ENCODE measurements around the gene SPPL3.
"Not testable (repeated sequence)": the region's sequence is repeated elsewhere in the genome, so short reads cannot be mapped to it uniquely, and the experiment has no call there.

SPPL3 gene

DNA sequence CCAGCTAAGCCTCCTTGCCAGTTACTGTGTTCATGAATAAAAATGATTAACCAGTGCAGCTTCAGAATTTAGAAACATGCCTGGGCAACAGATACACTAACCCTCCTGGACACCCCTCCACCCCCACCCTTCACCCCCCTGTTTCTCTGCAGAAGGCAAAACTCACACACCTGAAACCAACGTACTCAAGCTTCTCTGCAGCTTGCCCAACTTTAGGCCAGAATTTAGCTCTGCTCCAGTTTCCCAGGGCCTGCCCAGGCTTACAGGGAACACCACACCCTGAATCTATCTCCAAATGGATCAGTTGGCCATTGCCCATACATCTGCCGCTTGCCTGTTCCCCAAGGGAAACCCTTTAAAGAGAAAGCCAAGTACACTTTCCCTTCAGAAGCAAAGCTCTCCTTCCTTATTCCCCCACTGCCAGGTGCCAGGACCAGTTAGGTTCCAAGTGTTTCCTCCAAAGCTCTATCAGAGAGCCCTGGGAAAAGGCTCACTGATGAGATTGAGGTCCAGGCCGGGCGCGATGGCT lies 1.8 kb upstream of the SPPL3 start:
- TF ChIP-seq, protein P1, sequence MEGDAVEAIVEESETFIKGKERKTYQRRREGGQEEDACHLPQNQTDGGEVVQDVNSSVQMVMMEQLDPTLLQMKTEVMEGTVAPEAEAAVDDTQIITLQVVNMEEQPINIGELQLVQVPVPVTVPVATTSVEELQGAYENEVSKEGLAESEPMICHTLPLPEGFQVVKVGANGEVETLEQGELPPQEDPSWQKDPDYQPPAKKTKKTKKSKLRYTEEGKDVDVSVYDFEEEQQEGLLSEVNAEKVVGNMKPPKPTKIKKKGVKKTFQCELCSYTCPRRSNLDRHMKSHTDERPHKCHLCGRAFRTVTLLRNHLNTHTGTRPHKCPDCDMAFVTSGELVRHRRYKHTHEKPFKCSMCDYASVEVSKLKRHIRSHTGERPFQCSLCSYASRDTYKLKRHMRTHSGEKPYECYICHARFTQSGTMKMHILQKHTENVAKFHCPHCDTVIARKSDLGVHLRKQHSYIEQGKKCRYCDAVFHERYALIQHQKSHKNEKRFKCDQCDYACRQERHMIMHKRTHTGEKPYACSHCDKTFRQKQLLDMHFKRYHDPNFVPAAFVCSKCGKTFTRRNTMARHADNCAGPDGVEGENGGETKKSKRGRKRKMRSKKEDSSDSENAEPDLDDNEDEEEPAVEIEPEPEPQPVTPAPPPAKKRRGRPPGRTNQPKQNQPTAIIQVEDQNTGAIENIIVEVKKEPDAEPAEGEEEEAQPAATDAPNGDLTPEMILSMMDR (IDR thresholded peaks at IDR 0.05; ENCODE audit: control insufficient read depth, insufficient read depth, low read depth, low read length, missing control alignments): no peak
- no peak overlapping the region for H3K4me3 ChIP-seq (ENCODE audit: control insufficient read depth, low read depth, low read length)
- DNase-seq (ENCODE audit: low read depth): no peak

DNA sequence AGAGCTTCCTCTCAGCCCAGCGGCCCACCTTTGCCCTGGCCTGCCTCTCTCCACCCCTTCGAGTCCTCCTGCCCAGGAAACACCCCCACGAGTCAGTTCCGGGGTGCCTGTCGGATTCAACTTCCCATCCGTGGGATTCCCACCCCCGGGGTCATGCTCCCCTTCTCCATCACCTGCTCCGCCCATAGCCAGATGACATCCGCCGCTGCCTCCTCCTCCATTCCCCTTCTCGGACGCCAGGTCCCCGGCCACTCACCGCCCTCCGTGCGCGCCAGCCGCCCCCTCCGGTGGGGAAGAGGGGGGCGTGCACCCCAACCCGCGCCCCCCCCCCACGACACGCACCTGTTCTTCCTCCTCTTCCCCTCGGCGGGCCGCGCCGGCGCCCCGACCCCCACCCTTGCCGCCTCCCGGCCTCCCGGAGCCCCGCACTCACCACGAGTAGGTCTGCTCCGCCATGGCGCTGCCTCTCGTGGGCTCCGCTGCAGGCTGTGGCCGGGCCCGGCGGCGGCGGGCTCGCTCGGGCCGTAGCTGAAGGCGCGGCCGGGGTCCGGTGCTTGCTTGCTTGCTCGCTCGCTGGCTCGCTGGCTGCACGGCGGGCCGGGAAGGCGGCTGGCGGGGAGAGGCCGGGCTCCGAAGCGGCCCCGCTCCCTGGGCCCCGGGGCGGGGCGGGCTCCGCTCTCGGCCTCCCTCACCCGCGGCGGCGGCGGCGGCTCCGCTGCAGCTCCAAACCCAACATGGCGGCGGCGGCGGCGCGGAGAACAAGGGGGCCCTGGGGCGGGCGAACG lies 554 bp downstream of the SPPL3 start:
- DNase-seq (ENCODE audit: low read depth): no peak
- TF ChIP-seq, protein P1 (IDR thresholded peaks at IDR 0.05; ENCODE audit: control insufficient read depth, insufficient read depth, low read depth, low read length, missing control alignments): no peak
- H3K4me3 ChIP-seq (ENCODE audit: control insufficient read depth, low read depth, low read length): peak overlapping the region; percentile 97

DNA sequence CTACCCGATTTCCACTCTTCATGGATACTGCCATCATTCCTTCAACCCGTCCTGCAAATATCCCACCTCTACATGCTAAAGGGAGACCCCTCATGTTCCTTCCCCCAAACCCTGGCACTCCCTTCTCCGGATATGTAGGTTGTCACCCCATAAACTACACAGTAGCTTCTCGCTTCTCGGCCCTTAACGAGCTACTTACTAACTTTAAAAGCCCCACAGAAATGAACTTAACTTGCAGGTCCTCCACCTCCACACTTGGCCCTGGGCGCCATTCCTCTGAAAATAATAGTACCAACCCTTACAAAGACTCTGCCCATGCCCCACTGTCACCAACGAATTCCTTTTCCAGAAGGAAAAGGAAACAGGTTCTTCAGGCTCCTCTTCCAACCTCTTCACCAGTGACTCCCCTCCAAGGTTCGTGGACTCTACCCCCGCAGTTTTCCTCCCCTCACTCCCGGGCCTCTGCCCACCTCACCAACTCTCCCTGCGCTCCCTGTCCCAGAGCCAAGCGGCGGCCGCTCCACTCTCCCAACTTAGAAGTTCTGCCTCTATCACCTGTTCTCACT lies 1.2 kb downstream of the SPPL3 start:
- no peak for DNase-seq (ENCODE audit: low read depth)
- H3K4me3 ChIP-seq (ENCODE audit: control insufficient read depth, low read depth, low read length): peak overlapping the region; percentile 97
- TF ChIP-seq, protein P1 (IDR thresholded peaks at IDR 0.05; ENCODE audit: control insufficient read depth, insufficient read depth, low read depth, low read length, missing control alignments): no peak

DNA sequence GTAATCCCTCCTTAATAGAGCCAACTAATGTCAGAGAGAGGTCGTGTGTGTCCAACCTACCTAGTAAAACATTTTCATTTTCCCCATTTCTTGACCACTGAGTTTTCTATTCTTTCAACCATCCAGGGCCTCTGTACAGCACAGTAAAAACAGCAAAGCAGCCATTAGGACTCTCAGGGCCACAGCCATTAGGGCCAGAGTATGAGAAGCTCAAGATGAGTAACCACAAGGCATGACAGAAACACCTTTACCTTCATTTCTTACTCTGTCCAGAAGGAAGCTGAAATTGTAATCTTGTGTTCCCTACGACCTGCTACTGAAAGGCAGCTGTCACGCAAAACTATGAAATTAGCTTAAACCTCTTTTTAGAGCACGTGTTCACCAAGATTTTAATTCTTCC lies 2.3 kb downstream of the SPPL3 start:
- no peak overlapping the region for H3K4me3 ChIP-seq (ENCODE audit: control insufficient read depth, low read depth, low read length)
- TF ChIP-seq, protein P1 (IDR thresholded peaks at IDR 0.05; ENCODE audit: control insufficient read depth, insufficient read depth, low read depth, low read length, missing control alignments): no peak
- DNase-seq (ENCODE audit: low read depth): no peak

DNA sequence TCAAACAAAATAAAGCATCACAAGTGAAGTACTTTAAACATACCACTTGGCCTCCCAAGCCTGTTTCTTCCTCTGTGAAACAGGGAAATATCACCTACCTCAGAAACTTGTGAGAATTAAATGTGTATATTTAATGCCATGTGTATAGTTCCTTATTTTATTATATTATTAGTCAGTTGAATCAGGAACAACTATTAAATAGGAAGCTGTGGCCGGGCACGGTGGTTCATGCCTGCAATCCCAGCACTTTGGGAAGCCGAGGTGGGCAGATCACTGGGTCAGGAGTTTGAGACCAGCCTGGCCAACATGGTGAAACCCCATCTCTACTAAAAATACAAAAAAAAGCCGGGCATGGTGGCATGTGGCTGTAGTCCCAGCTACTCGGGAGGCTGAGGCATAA lies 3.1 kb downstream of the SPPL3 start:
- not testable (repeated sequence) for H3K4me3 ChIP-seq (ENCODE audit: control insufficient read depth, low read depth, low read length); DNase-seq (ENCODE audit: low read depth)

DNA sequence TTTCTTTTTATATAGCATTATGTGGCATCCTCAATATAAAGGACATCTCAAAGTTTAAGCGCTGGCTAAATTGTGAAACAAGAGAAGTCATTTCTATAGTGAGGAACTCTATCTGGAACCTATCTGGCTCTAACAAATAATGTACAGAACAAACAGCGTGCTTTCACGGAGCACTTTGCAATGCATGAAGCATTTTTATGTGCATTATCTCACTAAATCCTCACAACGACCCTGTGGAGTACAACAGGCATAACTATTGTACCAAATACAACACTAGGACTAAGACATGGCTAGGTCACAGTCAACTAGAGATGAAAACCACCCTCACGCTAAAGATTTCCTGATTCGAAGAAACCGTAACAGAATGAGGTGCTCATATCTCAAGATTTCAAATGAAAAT lies 8.6 kb downstream of the SPPL3 start:
- H3K4me3 ChIP-seq (ENCODE audit: control insufficient read depth, low read depth, low read length): no peak overlapping the region
- no peak for DNase-seq (ENCODE audit: low read depth)
- TF ChIP-seq, protein P1 (IDR thresholded peaks at IDR 0.05; ENCODE audit: control insufficient read depth, insufficient read depth, low read depth, low read length, missing control alignments): no peak

DNA sequence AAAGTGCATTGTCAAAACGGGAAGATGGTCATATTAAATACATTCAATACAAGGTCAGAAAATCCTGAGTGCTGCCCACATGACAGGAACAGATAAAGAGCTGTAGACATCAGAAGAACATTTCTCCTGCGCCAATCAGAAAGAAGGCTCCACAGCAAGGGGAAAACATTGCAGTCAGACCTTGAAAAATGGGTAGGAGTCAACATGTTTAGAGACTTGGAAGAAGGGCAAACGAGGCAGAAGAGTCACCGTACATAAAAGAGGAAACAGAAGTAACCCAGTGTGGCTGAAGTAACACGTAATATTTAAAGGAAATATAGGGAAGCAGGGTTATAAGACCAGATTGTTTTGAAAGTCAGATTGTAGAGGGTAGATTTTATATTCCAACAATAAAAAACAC lies 11.9 kb downstream of the SPPL3 start:
- DNase-seq (ENCODE audit: low read depth): no peak
- TF ChIP-seq, protein P1 (IDR thresholded peaks at IDR 0.05; ENCODE audit: control insufficient read depth, insufficient read depth, low read depth, low read length, missing control alignments): no peak
- no peak overlapping the region for H3K4me3 ChIP-seq (ENCODE audit: control insufficient read depth, low read depth, low read length)
